SK-N-MC (cell line): ENCODE measurements around the gene DDHD1.

Experiments
- FOXP2 ChIP-seq: optimal IDR thresholded peaks from 2 replicates; pipeline ENCODE3; 2011; ENCODE audit warnings: mild to moderate bottlenecking, moderate library complexity; ENCODE audit not compliant: insufficient read depth; ENCODE audit errors: extremely low read length, control extremely low read depth
- POLR2AphosphoS5 ChIP-seq: IDR thresholded peaks from 2 replicates; pipeline ENCODE4 v1.6.1; 2012; ENCODE audit warnings: mild to moderate bottlenecking, low read depth, low read length, borderline replicate concordance

- TF ChIP-seq POLR2AphosphoS5 (no peak), FOXP2 (no peak)
These were observed 136.2 kb downstream of the DDHD1 start for GRCh38 chr14:53016919-53017318.
